HepG2 (cell line): ENCODE measurements around the gene KLK14. TPM values are rescaled to one million over a fixed set of nuclear protein-coding genes. Genes with fewer than 3 reads are reported as not detected.
A peak's percentile ranks its signal among the peaks of the same experiment; 100 is the strongest.

Source experiments
- ELK4 ChIP-seq: sonication (generic); formaldehyde crosslinking; IDR thresholded peaks from 2 replicates; pipeline ENCODE4 v1.9.0; 2021; ENCODE audit warnings: missing genetic modification reagents, borderline replicate concordance
- FOXA1 ChIP-seq, 2 experiments: fragments of 450-650 bp in 1 of 2; sonication (generic) in 1 of 2; formaldehyde crosslinking in 1 of 2; IDR thresholded peaks; 2 replicates each; pipeline versions ENCODE4 v1.4.0 to v1.6.1; 2016 to 2020; ENCODE audit warnings: missing genetic modification reagents in 1 of 2
- HIC2 ChIP-seq: sonication (generic); formaldehyde crosslinking; IDR thresholded peaks from 2 replicates; pipeline ENCODE4 v1.9.0; 2022; ENCODE audit warnings: low read depth, missing genetic modification reagents
- HNRNPL ChIP-seq: fragments of 200-400 bp; formaldehyde crosslinking; IDR thresholded peaks from 2 replicates; pipeline ENCODE4 v1.6.1; 2017; ENCODE audit warnings: mild to moderate bottlenecking, low read depth, low read length
- MED1 ChIP-seq: sonication (generic); formaldehyde crosslinking; IDR thresholded peaks from 2 replicates; pipeline ENCODE4 v1.4.0; 2020; ENCODE audit warnings: missing genetic modification reagents
- RCOR2 ChIP-seq: IDR thresholded peaks from 2 replicates; pipeline ENCODE4 v1.6.1; 2016; ENCODE audit warnings: missing biosample characterization, missing genetic modification reagents
- RXRB ChIP-seq: IDR thresholded peaks from 2 replicates; pipeline ENCODE4 v1.6.1; 2016; ENCODE audit warnings: borderline replicate concordance, missing genetic modification reagents, missing compliant biosample characterization
- SRF ChIP-seq: IDR thresholded peaks from 2 replicates; pipeline ENCODE4 v1.6.1; 2011; ENCODE audit warnings: mild to moderate bottlenecking, low read depth, low read length, moderate library complexity
- TAF1 ChIP-seq: sonication (generic); formaldehyde crosslinking; IDR thresholded peaks from 2 replicates; pipeline ENCODE4 v1.4.0; 2020; ENCODE audit warnings: missing genetic modification reagents
- YY1 ChIP-seq: IDR thresholded peaks from 2 replicates; pipeline ENCODE4 v1.6.1; 2011; ENCODE audit warnings: low read length, low read depth, moderate library complexity, mild to moderate bottlenecking; ENCODE audit not compliant: insufficient read depth, insufficient replicate concordance
- ZFP1 ChIP-seq: IDR thresholded peaks from 2 replicates; pipeline ENCODE4 v1.6.1; 2016
- ZNF232 ChIP-seq: sonication (generic); formaldehyde crosslinking; IDR thresholded peaks from 2 replicates; pipeline ENCODE4 v1.4.0; 2020; ENCODE audit warnings: missing genetic modification reagents, borderline replicate concordance
- ZNF574 ChIP-seq: sonication (generic); formaldehyde crosslinking; IDR thresholded peaks from 2 replicates; pipeline ENCODE4 v1.4.0; 2020; ENCODE audit warnings: missing genetic modification reagents
- ZNF720 ChIP-seq: sonication (generic); formaldehyde crosslinking; IDR thresholded peaks from 2 replicates; pipeline ENCODE4 v1.4.0; 2020; ENCODE audit warnings: missing genetic modification reagents
- polyA plus RNA-seq, 8 experiments: library from polyadenylated mRNA; depleted of rRNA in 3 of 8; stranded (reverse) in 7 of 8; unstranded in 1 of 8; fragments of >200 nt; fragmentation: Illumina TruSeq in 4 of 8; extraction: Trizol in 4 of 8; gene quantifications; 2 replicates each; pipeline versions ENCODE4 v1.2.1 to v1.2.3, GENCODE V29; 2011 to 2016; ENCODE audit warnings: low read depth in 4 of 8, missing spikeins in 1 of 8, mixed read lengths in 1 of 8; ENCODE audit not compliant: insufficient read depth in 1 of 8
- total RNA-seq, 5 experiments: library from RNA; depleted of rRNA; stranded (reverse); fragments of >200 nt; fragmentation: Illumina TruSeq; extraction: Trizol; gene quantifications; 2 replicates each; pipeline ENCODE4 v1.2.3, GENCODE V29; 2016; ENCODE audit warnings: low read depth in 1 of 5
- TF ChIP-seq, protein P1 (sequence below): sonication (generic); formaldehyde crosslinking; IDR thresholded peaks from 2 replicates; pipeline ENCODE4 v1.5.1; 2020; ENCODE audit warnings: missing genetic modification reagents, mild to moderate bottlenecking, borderline replicate concordance
- TF ChIP-seq, protein P2 (sequence below): sonication (generic); formaldehyde crosslinking; IDR thresholded peaks from 2 replicates; pipeline ENCODE4 v1.9.0; 2022; ENCODE audit warnings: missing genetic modification reagents, mild to moderate bottlenecking, borderline replicate concordance
- TF ChIP-seq, protein P3 (sequence below): IDR thresholded peaks from 2 replicates; pipeline ENCODE4 v1.6.1; 2016; ENCODE audit warnings: low read depth, borderline replicate concordance
- TF ChIP-seq, protein P4 (sequence below): sonication (generic); formaldehyde crosslinking; IDR thresholded peaks from 2 replicates; pipeline ENCODE4 v1.4.0; 2020; ENCODE audit warnings: mild to moderate bottlenecking, missing genetic modification reagents

KLK14 gene
- total and polyA plus RNA-seq, 2 of the 13 experiments (the other 11 are each of a cell fraction or from before 2014, with no cell fraction given): not detected

DNA sequence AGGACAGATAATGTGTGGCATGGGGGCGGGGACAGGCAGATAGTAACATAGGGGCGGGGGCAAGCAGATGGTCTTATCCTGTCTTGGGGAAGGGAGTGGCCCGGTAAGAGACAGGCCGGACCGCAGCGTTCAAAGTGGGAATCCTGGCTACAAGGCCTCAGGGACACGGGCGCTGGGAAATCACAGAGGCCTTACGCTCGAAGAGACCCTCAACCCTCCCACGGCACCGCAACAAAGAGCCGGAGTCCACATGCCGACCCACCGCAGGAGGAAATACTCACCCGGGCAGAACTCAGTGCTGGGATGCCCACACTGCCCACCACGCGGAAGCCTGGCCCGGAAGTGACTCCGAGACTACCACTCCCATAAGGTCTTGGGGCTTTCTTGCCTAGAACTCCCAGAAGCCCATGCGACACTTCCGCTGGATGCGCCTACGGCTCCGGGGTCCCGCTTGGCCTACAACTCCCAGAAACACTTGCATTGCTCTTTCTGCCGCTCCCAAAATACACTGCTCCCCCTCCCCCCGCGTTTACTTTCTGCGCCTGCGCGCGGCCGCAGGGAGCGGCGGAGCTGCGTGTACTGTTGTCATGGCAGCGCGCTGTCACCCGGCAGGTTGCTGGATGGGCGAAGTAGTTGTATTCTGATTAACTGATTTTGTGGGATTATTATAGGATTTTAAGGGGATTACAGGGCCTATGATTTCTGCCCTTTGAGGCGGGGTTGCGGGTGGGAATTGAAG, 25.5 kb upstream of the KLK14 start, which contains the start of gene CTU1 (continued):
- peak; percentile 75 for TF ChIP-seq HIC2 (CRISPR knock-in tag)
- TF ChIP-seq, protein P1, sequence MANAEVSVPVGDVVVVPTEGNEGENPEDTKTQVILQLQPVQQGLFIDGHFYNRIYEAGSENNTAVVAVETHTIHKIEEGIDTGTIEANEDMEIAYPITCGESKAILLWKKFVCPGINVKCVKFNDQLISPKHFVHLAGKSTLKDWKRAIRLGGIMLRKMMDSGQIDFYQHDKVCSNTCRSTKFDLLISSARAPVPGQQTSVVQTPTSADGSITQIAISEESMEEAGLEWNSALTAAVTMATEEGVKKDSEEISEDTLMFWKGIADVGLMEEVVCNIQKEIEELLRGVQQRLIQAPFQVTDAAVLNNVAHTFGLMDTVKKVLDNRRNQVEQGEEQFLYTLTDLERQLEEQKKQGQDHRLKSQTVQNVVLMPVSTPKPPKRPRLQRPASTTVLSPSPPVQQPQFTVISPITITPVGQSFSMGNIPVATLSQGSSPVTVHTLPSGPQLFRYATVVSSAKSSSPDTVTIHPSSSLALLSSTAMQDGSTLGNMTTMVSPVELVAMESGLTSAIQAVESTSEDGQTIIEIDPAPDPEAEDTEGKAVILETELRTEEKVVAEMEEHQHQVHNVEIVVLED (CRISPR knock-in tag): peak; percentile 88; the same call in 1 of the 2 replicates
- TF ChIP-seq ELK4 (CRISPR knock-in tag): peak; percentile 77; the same call in 1 of the 2 replicates
- TF ChIP-seq, protein P2, sequence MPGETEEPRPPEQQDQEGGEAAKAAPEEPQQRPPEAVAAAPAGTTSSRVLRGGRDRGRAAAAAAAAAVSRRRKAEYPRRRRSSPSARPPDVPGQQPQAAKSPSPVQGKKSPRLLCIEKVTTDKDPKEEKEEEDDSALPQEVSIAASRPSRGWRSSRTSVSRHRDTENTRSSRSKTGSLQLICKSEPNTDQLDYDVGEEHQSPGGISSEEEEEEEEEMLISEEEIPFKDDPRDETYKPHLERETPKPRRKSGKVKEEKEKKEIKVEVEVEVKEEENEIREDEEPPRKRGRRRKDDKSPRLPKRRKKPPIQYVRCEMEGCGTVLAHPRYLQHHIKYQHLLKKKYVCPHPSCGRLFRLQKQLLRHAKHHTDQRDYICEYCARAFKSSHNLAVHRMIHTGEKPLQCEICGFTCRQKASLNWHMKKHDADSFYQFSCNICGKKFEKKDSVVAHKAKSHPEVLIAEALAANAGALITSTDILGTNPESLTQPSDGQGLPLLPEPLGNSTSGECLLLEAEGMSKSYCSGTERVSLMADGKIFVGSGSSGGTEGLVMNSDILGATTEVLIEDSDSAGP (CRISPR knock-in tag): peak; percentile 69; the same call in 1 of the 2 replicates
- no peak for TF ChIP-seq FOXA1 (IDR thresholded peaks at IDR 0.05)
- peak; percentile 7; the same call in 1 of the 2 replicates for TF ChIP-seq FOXA1 (CRISPR knock-in tag; IDR thresholded peaks at IDR 0.05)
- TF ChIP-seq RCOR2: no peak
- TF ChIP-seq, protein P3, sequence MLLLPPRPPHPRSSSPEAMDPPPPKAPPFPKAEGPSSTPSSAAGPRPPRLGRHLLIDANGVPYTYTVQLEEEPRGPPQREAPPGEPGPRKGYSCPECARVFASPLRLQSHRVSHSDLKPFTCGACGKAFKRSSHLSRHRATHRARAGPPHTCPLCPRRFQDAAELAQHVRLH (CRISPR knock-in tag): 0 out of 2 replicates have a peak, but pooled peaks have one; percentile 26
- TF ChIP-seq TAF1 (CRISPR knock-in tag): peak; percentile 53; the same call in 1 of the 2 replicates
- TF ChIP-seq SRF: peak; percentile 50; the same call in 1 of the 2 replicates
- TF ChIP-seq RXRB (CRISPR knock-in tag): peak; percentile 30; the same call in 1 of the 2 replicates
- no peak for TF ChIP-seq ZFP1 (CRISPR knock-in tag)
- TF ChIP-seq, protein P4, sequence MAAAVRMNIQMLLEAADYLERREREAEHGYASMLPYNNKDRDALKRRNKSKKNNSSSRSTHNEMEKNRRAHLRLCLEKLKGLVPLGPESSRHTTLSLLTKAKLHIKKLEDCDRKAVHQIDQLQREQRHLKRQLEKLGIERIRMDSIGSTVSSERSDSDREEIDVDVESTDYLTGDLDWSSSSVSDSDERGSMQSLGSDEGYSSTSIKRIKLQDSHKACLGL: peak; percentile 37; the same call in 1 of the 2 replicates
- peak; percentile 95 for TF ChIP-seq ZNF574 (CRISPR knock-in tag)
- no peak for TF ChIP-seq ZNF720 (CRISPR knock-in tag)
- TF ChIP-seq MED1: peak; percentile 56
- peak; percentile 73 for TF ChIP-seq YY1
- 0 out of 2 replicates have a peak, but pooled peaks have one; percentile 76 for TF ChIP-seq ZNF232 (CRISPR knock-in tag)
- peak; percentile 91 for TF ChIP-seq HNRNPL
